PC-3 (cell line): Measurements from ENCODE around the gene DENND1B. TPM values are rescaled to one million over a fixed set of nuclear protein-coding genes. Genes with fewer than 3 reads are reported as not detected.

Experiments used
- ATAC-seq: fragments of 200-7000 bp; cut with Tn5 transposase; 2 replicates; pipeline ENCODE4 v1.9.1; 2020; ENCODE audit warnings: mild to moderate bottlenecking, moderate library complexity
- BruUV-seq: library from RNA; stranded (reverse); fragments of 400-500 nt; replicated peaks from 2 replicates; lab custom pipeline; 2021; lab: Mats Ljungman, UMichigan
- CTCF ChIA-PET: fragments of 300-600 bp; sonication (Branson Sonifier 250); formaldehyde crosslinking; loops from one replicate; lab custom pipeline; 2022; ENCODE audit warnings: antibody characterized with exemption; lab: Charles Lee
- POLR2A ChIA-PET: fragments of 300-600 bp; sonication (Branson Sonifier 250); formaldehyde crosslinking; loops from one replicate; lab custom pipeline; 2022; ENCODE audit warnings: antibody characterized with exemption; ENCODE audit not compliant: unreplicated experiment; lab: Charles Lee
- DNase-seq: peaks from one replicate; pipeline ENCODE4 v3.0.0-alpha.2; 2015
- H2AFZ ChIP-seq: fragments of 300-600 bp; sonication (generic); 2 replicates; pipeline ENCODE4 v1.6.0; 2016; ENCODE audit warnings: antibody characterized with exemption, low read length
- H3F3A ChIP-seq: fragments of 300-600 bp; sonication (generic); one replicate; pipeline ENCODE4 v1.6.0; 2017; ENCODE audit warnings: antibody characterized with exemption, low read length, control low read depth, mild to moderate bottlenecking; ENCODE audit not compliant: unreplicated experiment
- H3K27ac ChIP-seq: fragments of 300-600 bp; sonication (generic); 2 replicates; pipeline ENCODE4 v1.5.1; 2016; ENCODE audit warnings: mild to moderate bottlenecking, low read length
- H3K27me3 ChIP-seq: fragments of 300-600 bp; sonication (generic); 2 replicates; pipeline ENCODE4 v1.6.1; 2016; ENCODE audit warnings: low read length, mixed read lengths
- H3K36me3 ChIP-seq: fragments of 300-600 bp; sonication (generic); 2 replicates; pipeline ENCODE4 v1.6.1; 2016; ENCODE audit warnings: low read depth, mixed run types, low read length, mixed read lengths
- H3K4me1 ChIP-seq: fragments of 300-600 bp; sonication (generic); 2 replicates; pipeline ENCODE4 v1.5.1; 2016; ENCODE audit warnings: low read length; ENCODE audit not compliant: insufficient read depth
- H3K4me2 ChIP-seq: fragments of 300-600 bp; sonication (generic); 2 replicates; pipeline ENCODE4 v1.6.0; 2016; ENCODE audit warnings: low read length
- H3K4me3 ChIP-seq: fragments of 300-600 bp; sonication (generic); 2 replicates; pipeline ENCODE4 v1.5.1; 2016; ENCODE audit warnings: mild to moderate bottlenecking, low read length, mixed read lengths
- H3K79me2 ChIP-seq: fragments of 300-600 bp; sonication (generic); 2 replicates; pipeline ENCODE4 v1.6.1; 2017; ENCODE audit warnings: low read length, mixed read lengths
- H3K9ac ChIP-seq: fragments of 300-600 bp; sonication (generic); 2 replicates; pipeline ENCODE4 v1.6.0; 2016; ENCODE audit warnings: mild to moderate bottlenecking, low read length
- H3K9me2 ChIP-seq: fragments of 300-600 bp; sonication (generic); replicated peaks from 2 replicates; pipeline ENCODE4 v1.6.1; 2016; ENCODE audit warnings: mixed run types, low read length, mixed read lengths
- H3K9me3 ChIP-seq: fragments of 300-600 bp; sonication (generic); 2 replicates; pipeline ENCODE4 v1.6.1; 2016; ENCODE audit warnings: low read length, mixed read lengths
- H4K20me1 ChIP-seq: fragments of 300-600 bp; sonication (generic); 2 replicates; pipeline ENCODE4 v1.6.1; 2016; ENCODE audit warnings: low read length, mixed read lengths
- EZH2 ChIP-seq: fragments of 300-600 bp; sonication (generic); IDR thresholded peaks from one replicate; pipeline ENCODE4 v1.6.1; 2017; ENCODE audit warnings: antibody characterized with exemption, mild to moderate bottlenecking, low read length; ENCODE audit not compliant: unreplicated experiment
- EZH2phosphoT487 ChIP-seq: fragments of 300-600 bp; sonication (generic); IDR thresholded peaks from 2 replicates; pipeline ENCODE4 v1.6.1; 2018; ENCODE audit warnings: mild to moderate bottlenecking, antibody characterized with exemption, low read length, borderline replicate concordance
- intact Hi-C: fragments of 100-400 bp; cut with micrococcal nuclease; formaldehyde crosslinking; loops from 2 replicates; pipeline ENCODE4 v1.9.0; 2023
- total RNA-seq: library from RNA; depleted of rRNA; stranded (reverse); fragments of >200 nt; gene quantifications from 2 replicates; pipeline ENCODE4 v1.2.3, GENCODE V29; 2014
- TF ChIP-seq, protein P1 (sequence below): fragments of 300-600 bp; sonication (generic); conservative IDR thresholded peaks from 2 replicates; pipeline ENCODE4 v1.5.1; 2017; ENCODE audit warnings: antibody characterized with exemption, low read depth, mild to moderate bottlenecking, low read length

Gene DENND1B
- total RNA-seq, 1 experiment from 2014 or later: 7.4 TPM

DNA sequence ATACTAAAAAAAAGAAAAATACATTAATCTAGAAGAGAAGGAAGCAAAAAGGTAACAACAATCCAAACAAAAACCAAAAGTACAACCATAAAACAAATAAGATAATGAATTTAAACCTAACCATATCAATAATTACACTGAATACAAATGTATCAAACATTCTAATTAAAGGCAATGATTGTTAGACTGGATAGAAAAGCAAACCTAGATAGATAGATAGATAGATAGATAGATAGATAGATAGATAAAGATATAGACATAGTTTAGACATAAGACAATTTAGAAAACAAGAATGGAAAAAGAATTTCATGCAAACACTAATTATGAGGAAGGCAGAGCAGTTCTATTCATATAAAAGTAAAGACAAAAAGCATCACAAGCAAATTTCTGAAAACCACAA is 24.9 kb downstream of the DENND1B start:
- H3K27ac ChIP-seq: no peak overlapping the region
- no peak overlapping the region for H3K9ac ChIP-seq
- H3K4me3 ChIP-seq: no peak overlapping the region
- H2AFZ ChIP-seq: no peak overlapping the region
- no TSS peak for BruUV-seq
- H3F3A ChIP-seq: no peaks in the 10 kb centered on the region
- ChIA-PET CTCF (no interaction called here), POLR2A (no interaction called here)
- DNase-seq (no peak), ATAC-seq (no peak)
- H3K27me3 ChIP-seq: no peaks in the 10 kb centered on the region
- intact Hi-C loops: no loop called here
- no peaks in the 10 kb centered on the region for H3K9me2 ChIP-seq
- H3K36me3 ChIP-seq: no peaks in the 10 kb centered on the region; the same call in 1 of the 2 replicates
- TF ChIP-seq EZH2: no peak
- TF ChIP-seq, protein P1, sequence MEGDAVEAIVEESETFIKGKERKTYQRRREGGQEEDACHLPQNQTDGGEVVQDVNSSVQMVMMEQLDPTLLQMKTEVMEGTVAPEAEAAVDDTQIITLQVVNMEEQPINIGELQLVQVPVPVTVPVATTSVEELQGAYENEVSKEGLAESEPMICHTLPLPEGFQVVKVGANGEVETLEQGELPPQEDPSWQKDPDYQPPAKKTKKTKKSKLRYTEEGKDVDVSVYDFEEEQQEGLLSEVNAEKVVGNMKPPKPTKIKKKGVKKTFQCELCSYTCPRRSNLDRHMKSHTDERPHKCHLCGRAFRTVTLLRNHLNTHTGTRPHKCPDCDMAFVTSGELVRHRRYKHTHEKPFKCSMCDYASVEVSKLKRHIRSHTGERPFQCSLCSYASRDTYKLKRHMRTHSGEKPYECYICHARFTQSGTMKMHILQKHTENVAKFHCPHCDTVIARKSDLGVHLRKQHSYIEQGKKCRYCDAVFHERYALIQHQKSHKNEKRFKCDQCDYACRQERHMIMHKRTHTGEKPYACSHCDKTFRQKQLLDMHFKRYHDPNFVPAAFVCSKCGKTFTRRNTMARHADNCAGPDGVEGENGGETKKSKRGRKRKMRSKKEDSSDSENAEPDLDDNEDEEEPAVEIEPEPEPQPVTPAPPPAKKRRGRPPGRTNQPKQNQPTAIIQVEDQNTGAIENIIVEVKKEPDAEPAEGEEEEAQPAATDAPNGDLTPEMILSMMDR: no peak
- TF ChIP-seq EZH2phosphoT487: no peak
- H3K4me2 ChIP-seq: no peak overlapping the region
- H3K4me1 ChIP-seq: no peaks in the 10 kb centered on the region
- H4K20me1 ChIP-seq: no peaks in the 10 kb centered on the region
- H3K79me2 ChIP-seq: 0 out of 2 replicates have a peak, but pooled peaks cover 13% of the 10 kb centered on the region
- no peaks in the 10 kb centered on the region for H3K9me3 ChIP-seq

DNA sequence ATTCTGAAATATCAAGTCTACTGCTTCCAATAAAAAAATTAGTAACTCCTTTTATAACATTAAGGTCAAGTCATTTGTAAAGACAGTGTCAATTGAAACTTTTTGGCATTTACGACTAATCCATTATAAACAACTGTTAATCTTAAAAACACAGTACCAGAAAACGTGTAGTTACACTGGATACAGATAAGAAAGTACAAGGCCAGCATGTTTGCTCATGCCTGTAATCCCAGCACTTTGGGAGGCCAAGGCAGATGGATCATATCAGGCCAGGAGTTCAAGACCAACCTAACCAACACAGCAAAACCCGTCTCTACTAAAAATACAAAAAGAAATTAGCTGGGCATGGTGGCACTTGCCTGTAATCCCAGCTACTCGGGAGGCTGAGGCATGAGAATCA is 29.4 kb downstream of the DENND1B start:
- ATAC-seq (no peak), DNase-seq (no peak)
- H3K9me3 ChIP-seq: no peaks in the 10 kb centered on the region
- intact Hi-C loops: no loop called here
- ChIA-PET POLR2A (no interaction called here), CTCF (no interaction called here)
- BruUV-seq: no TSS peak
- H3K9ac ChIP-seq: no peak overlapping the region
- H2AFZ ChIP-seq: no peak overlapping the region
- no peak overlapping the region for H3K27ac ChIP-seq
- H3F3A ChIP-seq: no peaks in the 10 kb centered on the region
- H3K36me3 ChIP-seq: no peaks in the 10 kb centered on the region
- no peaks in the 10 kb centered on the region for H3K4me1 ChIP-seq
- no peak overlapping the region for H3K4me2 ChIP-seq
- no peaks in the 10 kb centered on the region for H3K9me2 ChIP-seq
- H3K4me3 ChIP-seq: no peak overlapping the region
- H3K27me3 ChIP-seq: no peaks in the 10 kb centered on the region
- 0 out of 2 replicates have a peak, but pooled peaks cover 13% of the 10 kb centered on the region for H3K79me2 ChIP-seq
- no peaks in the 10 kb centered on the region for H4K20me1 ChIP-seq
- TF ChIP-seq, protein P1: no peak
- no peak for TF ChIP-seq EZH2phosphoT487
- TF ChIP-seq EZH2: no peak

DNA sequence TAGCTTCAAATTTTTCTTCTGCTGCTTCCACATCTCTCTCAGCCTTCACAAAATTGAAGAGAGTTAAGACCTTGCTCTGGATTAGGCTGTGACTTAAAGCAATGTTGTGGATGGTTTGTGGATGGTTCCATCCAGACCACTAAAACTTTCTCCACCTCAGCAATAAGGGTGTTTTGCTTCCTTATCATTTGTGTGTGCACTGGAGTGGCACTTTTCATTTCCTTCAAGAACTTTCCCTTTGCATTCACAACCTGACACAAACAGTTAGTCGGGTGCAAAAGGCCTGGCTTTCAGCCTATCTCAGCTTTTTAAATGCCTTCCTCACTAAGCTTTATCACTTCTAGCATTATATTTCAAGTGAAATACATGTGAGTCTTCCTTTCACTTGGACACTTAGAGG is 30.3 kb downstream of the DENND1B start:
- no peak for ATAC-seq
- BruUV-seq: no TSS peak

More for the DNA sequence above, 30.3 kb downstream of the DENND1B start:
- Histone ChIP-seq H3K9me2 (no peaks in the 10 kb centered on the region), H3K27ac (no peak overlapping the region), H3K4me2 (no peak overlapping the region), H3K4me1 (no peaks in the 10 kb centered on the region), H4K20me1 (no peaks in the 10 kb centered on the region), H3F3A (no peaks in the 10 kb centered on the region), H3K79me2 (0 out of 2 replicates have a peak, but pooled peaks cover 14% of the 10 kb centered on the region), H3K9me3 (no peaks in the 10 kb centered on the region), H3K36me3 (no peaks in the 10 kb centered on the region), H3K27me3 (no peaks in the 10 kb centered on the region), H3K4me3 (no peak overlapping the region), H3K9ac (no peak overlapping the region), H2AFZ (no peak overlapping the region)
- ChIA-PET POLR2A (no interaction called here), CTCF (interaction anchor here (0.7 kb wide), 1 partner anchor 52 kb away, joined by 3 read pairs; no protein-coding TSS in a partner anchor)
- intact Hi-C loops: no loop called here
- TF ChIP-seq, protein P1: no peak
- no peak for TF ChIP-seq EZH2
- TF ChIP-seq EZH2phosphoT487: no peak
- no peak for DNase-seq
